Uterus (tissue), 4 donors: ENCODE data around the gene RAB6A. TPM values are rescaled to one million over a fixed set of nuclear protein-coding genes. Genes with fewer than 3 reads are reported as not detected.

Source experiments
- DNase-seq, 2 donors: peaks; one replicate each; pipeline ENCODE4 v3.0.0-alpha.2; 2019 to 2020
- H3K27ac ChIP-seq, 2 donors: fragments of 200-600 bp; sonication (generic); 1 replicate in 1 of 2; 2 replicates in 1 of 2; pipeline ENCODE4 v1.5.1; 2016 to 2018
- H3K27me3 ChIP-seq, 2 donors: fragments of 200-600 bp; sonication (generic); one replicate each; pipeline ENCODE4 v1.5.1; 2018 to 2019; ENCODE audit warnings: control low read depth in 1 of 2
- H3K36me3 ChIP-seq, 2 donors: fragments of 200-600 bp; sonication (generic); one replicate each; pipeline ENCODE4 v1.5.1; 2019; ENCODE audit warnings: control low read depth in 1 of 2
- H3K4me1 ChIP-seq, 2 donors: fragments of 200-600 bp; sonication (generic); one replicate each; pipeline ENCODE4 v1.5.1; 2018 to 2019; ENCODE audit warnings: control low read depth in 1 of 2
- H3K4me3 ChIP-seq, 2 donors: fragments of 200-600 bp; sonication (generic); 1 replicate in 1 of 2; 2 replicates in 1 of 2; pipeline ENCODE4 v1.5.1; 2018 to 2019; ENCODE audit warnings: mild to moderate bottlenecking in 1 of 2
- H3K9me3 ChIP-seq, 2 donors: fragments of 200-600 bp; sonication (generic); one replicate each; pipeline ENCODE4 v1.5.1; 2019; ENCODE audit warnings: control low read depth in 1 of 2
- CTCF ChIP-seq, 4 experiments: fragments of 200-600 bp in 2 of 4; fragments of 450-650 bp in 2 of 4; sonication (generic) in 2 of 4; IDR thresholded peaks; one replicate each; pipeline ENCODE4 v1.5.1; 2016 to 2019; ENCODE audit warnings: antibody characterized with exemption in 4 of 4, mild to moderate bottlenecking in 2 of 4, moderate library complexity in 1 of 4
- POLR2A ChIP-seq, 2 donors: fragments of 450-650 bp; IDR thresholded peaks; one replicate each; pipeline ENCODE4 v1.6.1; 2016; ENCODE audit warnings: antibody characterized with exemption in 2 of 2, mild to moderate bottlenecking in 1 of 2, moderate library complexity in 1 of 2
- intact Hi-C: fragments of 100-400 bp; cut with DNase I; formaldehyde crosslinking; loops from one replicate; pipeline ENCODE4 v1.15.1; 2023; ENCODE audit warnings: low total_unique reads
- total RNA-seq, 4 donors: library from RNA; depleted of rRNA in 3 of 4; stranded (reverse); fragments of >200 nt in 3 of 4; gene quantifications; one replicate each; pipeline versions ENCODE4 v1.1.0 to v1.2.4, GENCODE V29; 2014 to 2023
- donor health status: DM: yes; HTN: yes; CAD: no.

Gene RAB6A
- total RNA-seq, 4 donors from 2014 or later, result 75.9 to 129 (median 119) TPM

- Histone ChIP-seq H3K4me1 (no peaks in the 10 kb centered on the region), H3K27me3 (no peaks in the 10 kb centered on the region), H3K36me3 (no peaks in the 10 kb centered on the region), H3K27ac (no peak overlapping the region), H3K4me3 (no peak overlapping the region), H3K9me3 (no peaks in the 10 kb centered on the region)
- TF ChIP-seq CTCF (IDR thresholded peaks at IDR 0.05) (no peak), POLR2A (IDR thresholded peaks at IDR 0.05) (no peak)
- no peak for DNase-seq
- intact Hi-C loops, result no loop called here
Observed at GRCh38 chr11:73800276-73800806, 39.5 kb upstream of the RAB6A start.

DNA sequence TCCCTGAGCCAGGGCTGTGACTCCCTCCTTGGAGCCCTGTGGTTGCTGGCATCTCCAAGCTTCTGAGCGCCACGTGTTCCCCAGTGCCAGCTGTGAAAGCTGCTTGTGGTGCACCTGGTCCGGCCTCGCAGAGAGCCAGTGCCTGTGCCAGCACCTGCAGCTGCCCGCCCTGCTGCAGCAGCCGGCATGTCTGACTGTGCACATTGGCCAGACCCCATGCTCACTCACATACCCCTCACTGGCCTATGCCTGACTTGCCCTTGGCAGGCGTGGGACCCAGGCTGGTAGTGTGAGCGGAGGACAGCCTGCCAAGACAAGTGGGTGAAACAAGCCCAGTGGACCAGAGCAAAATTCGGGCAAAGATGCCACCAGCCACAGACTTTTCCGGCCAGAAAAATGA is 36.6 kb upstream of the RAB6A start:
- Histone ChIP-seq H3K4me3 (no peak overlapping the region), H3K36me3 (no peaks in the 10 kb centered on the region), H3K27me3 (no peaks in the 10 kb centered on the region), H3K27ac (no peak overlapping the region), H3K4me1 (no peaks in the 10 kb centered on the region), H3K9me3 (no peaks in the 10 kb centered on the region)
- no peak for TF ChIP-seq POLR2A (IDR thresholded peaks at IDR 0.05)
- TF ChIP-seq CTCF (IDR thresholded peaks at IDR 0.05), result no peak
- DNase-seq, result no peak
- intact Hi-C loops, result no loop called here

DNA sequence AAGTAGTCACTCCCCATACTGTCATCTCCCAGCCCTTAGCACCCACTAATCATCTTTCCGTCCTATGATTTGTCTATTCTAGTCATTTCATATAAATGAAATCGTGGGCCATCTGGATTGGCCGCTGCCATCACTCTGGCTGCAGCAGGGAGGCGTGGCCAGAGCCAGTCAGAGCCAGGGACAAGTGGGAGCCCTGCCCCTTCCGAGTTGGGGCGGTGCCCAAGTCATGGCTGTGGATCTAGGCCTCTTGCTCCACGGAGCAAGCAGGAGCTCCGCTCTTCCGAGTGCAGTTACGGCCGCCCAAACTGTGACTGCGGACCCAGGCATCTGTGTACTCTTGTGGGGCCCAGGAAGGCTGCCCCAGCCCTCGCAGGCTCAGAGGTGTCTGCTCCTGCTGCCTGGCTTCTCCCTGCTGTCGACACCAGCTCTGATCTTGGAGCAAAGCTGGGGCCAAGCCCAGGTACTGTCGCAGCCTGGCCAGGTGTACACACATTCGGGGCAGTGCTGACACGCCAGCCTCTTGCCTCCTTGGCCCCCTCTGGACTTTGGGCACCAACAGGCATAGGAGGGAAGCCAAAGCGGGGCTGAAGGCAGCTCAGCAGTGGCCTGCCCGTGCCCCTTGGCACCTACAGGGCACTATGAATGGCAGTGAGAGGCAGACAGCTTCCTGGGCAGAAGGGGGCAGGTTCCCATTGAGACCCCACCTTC is 35.2 kb upstream of the RAB6A start:
- Histone ChIP-seq H3K4me3 (no peak overlapping the region), H3K27me3 (no peaks in the 10 kb centered on the region), H3K4me1 (no peaks in the 10 kb centered on the region), H3K27ac (no peak overlapping the region), H3K36me3 (no peaks in the 10 kb centered on the region), H3K9me3 (no peaks in the 10 kb centered on the region)
- intact Hi-C loops, result no loop called here
- no peak for DNase-seq
- no peak for TF ChIP-seq POLR2A (IDR thresholded peaks at IDR 0.05)
- no peak for TF ChIP-seq CTCF (IDR thresholded peaks at IDR 0.05)

- intact Hi-C loops, result no loop called here
Observed at GRCh38 chr11:73792584-73792983, 31.7 kb upstream of the RAB6A start.

More at GRCh38 chr11:73792584-73792983, 31.7 kb upstream of the RAB6A start:
- H3K4me1 ChIP-seq, result no peaks in the 10 kb centered on the region
- no peak overlapping the region for H3K4me3 ChIP-seq
- no peak for DNase-seq
- no peak for TF ChIP-seq POLR2A (IDR thresholded peaks at IDR 0.05)
- TF ChIP-seq CTCF (IDR thresholded peaks at IDR 0.05), result no peak
- H3K27me3 ChIP-seq, result no peaks in the 10 kb centered on the region
- H3K9me3 ChIP-seq, result no peaks in the 10 kb centered on the region
- no peaks in the 10 kb centered on the region for H3K36me3 ChIP-seq
- no peak overlapping the region for H3K27ac ChIP-seq
